HFFc6 (cell line): ENCODE measurements around the gene CEACAM7. TPM values are rescaled to one million over a fixed set of nuclear protein-coding genes. Genes with fewer than 3 reads are reported as not detected.
A peak's percentile ranks its signal among the peaks of the same experiment; 100 is the strongest.

Experiments
- DNase-seq: peaks from one replicate; pipeline ENCODE4 v3.0.0-alpha.2; 2018
- H3K27ac Mint-ChIP-seq: 2 replicates; pipeline ENCODE4 v1.8.0; 2020; ENCODE audit warnings: mild to moderate bottlenecking, mixed read lengths
- H3K27me3 Mint-ChIP-seq: 2 replicates; pipeline ENCODE4 v1.8.0; 2021; ENCODE audit warnings: mild to moderate bottlenecking, moderate library complexity, mixed read lengths; ENCODE audit not compliant: insufficient read depth
- H3K36me3 Mint-ChIP-seq: 2 replicates; pipeline ENCODE4 v1.8.0; 2021; ENCODE audit warnings: low read depth, mixed read lengths
- H3K4me1 Mint-ChIP-seq: 2 replicates; pipeline ENCODE4 v1.8.0; 2020; ENCODE audit warnings: low read depth, mixed read lengths
- H3K4me3 Mint-ChIP-seq: 2 replicates; pipeline ENCODE4 v1.8.0; 2020; ENCODE audit warnings: mild to moderate bottlenecking, moderate library complexity, mixed read lengths
- H3K9me3 Mint-ChIP-seq: 2 replicates; pipeline ENCODE4 v1.8.0; 2020; ENCODE audit warnings: mild to moderate bottlenecking, mixed read lengths
- CTCF ChIP-seq: fragments of 200-600 bp; sonication (generic); IDR thresholded peaks from 2 replicates; pipeline ENCODE4 v1.5.0; 2021; ENCODE audit warnings: antibody characterized with exemption, mild to moderate bottlenecking
- total RNA-seq, 6 experiments: library from RNA; stranded (reverse); fragmentation: NEBNext Ultra II Directional; extraction: Animal tissue kit (Norgen Biotek cat#: 25700); gene quantifications; 2 replicates in 1 of 6; 3 replicates in 5 of 6; pipeline ENCODE4 v1.2.3, GENCODE V29; 2021

The CEACAM7 gene
- total RNA-seq, 6 experiments from 2014 or later = not detected

GRCh38 chr19:41703602-41704293 lies 15.7 kb upstream of the CEACAM7 start:
- H3K27ac Mint-ChIP-seq = no peak overlapping the region
- no peak overlapping the region for H3K4me3 Mint-ChIP-seq
- no peaks in the 10 kb centered on the region for H3K9me3 Mint-ChIP-seq
- TF ChIP-seq CTCF = no peak
- H3K27me3 Mint-ChIP-seq = peaks cover 10% of the 10 kb centered on the region
- DNase-seq = no peak
- H3K36me3 Mint-ChIP-seq = no peaks in the 10 kb centered on the region
- peaks cover 12% of the 10 kb centered on the region for H3K4me1 Mint-ChIP-seq

- Mint-ChIP-seq H3K4me3 (no peak overlapping the region), H3K27me3 (peaks cover 7% of the 10 kb centered on the region), H3K27ac (peak overlapping the region; percentile 31; the same call in 1 of the 2 replicates), H3K9me3 (no peaks in the 10 kb centered on the region), H3K4me1 (peaks cover 12% of the 10 kb centered on the region), H3K36me3 (no peaks in the 10 kb centered on the region)
- DNase-seq = peak; percentile 46
- no peak for TF ChIP-seq CTCF
Measured at GRCh38 chr19:41702171-41702651, 14.1 kb upstream of the CEACAM7 start.

GRCh38 chr19:41701401-41702075 lies 13.5 kb upstream of the CEACAM7 start:
- no peak overlapping the region for H3K4me3 Mint-ChIP-seq
- peaks cover 12% of the 10 kb centered on the region for H3K4me1 Mint-ChIP-seq
- H3K27me3 Mint-ChIP-seq = peaks cover 7% of the 10 kb centered on the region
- DNase-seq = no peak
- no peaks in the 10 kb centered on the region for H3K36me3 Mint-ChIP-seq
- no peaks in the 10 kb centered on the region for H3K9me3 Mint-ChIP-seq
- TF ChIP-seq CTCF = peak; percentile 40; the same call in 1 of the 2 replicates
- H3K27ac Mint-ChIP-seq = peak overlapping the region; percentile 31; the same call in 1 of the 2 replicates

GRCh38 chr19:41700381-41701195 lies 12.5 kb upstream of the CEACAM7 start:
- H3K4me3 Mint-ChIP-seq = no peak overlapping the region
- H3K4me1 Mint-ChIP-seq = peaks cover 12% of the 10 kb centered on the region
- no peaks in the 10 kb centered on the region for H3K9me3 Mint-ChIP-seq
- no peaks in the 10 kb centered on the region for H3K36me3 Mint-ChIP-seq
- H3K27me3 Mint-ChIP-seq = peaks cover 9% of the 10 kb centered on the region
- H3K27ac Mint-ChIP-seq = no peak overlapping the region
- DNase-seq = no peak
- no peak for TF ChIP-seq CTCF

GRCh38 chr19:41699968-41700323 lies 11.9 kb upstream of the CEACAM7 start:
- no peak for TF ChIP-seq CTCF
- Mint-ChIP-seq H3K4me3 (no peak overlapping the region), H3K9me3 (no peaks in the 10 kb centered on the region), H3K27me3 (peaks cover 6% of the 10 kb centered on the region), H3K36me3 (no peaks in the 10 kb centered on the region), H3K27ac (no peak overlapping the region), H3K4me1 (peaks cover 12% of the 10 kb centered on the region)
- DNase-seq = no peak
